GM03348 (cell line): ENCODE results near the gene SAG.

ENCODE experiments used
- DNase-seq: peaks from one replicate; pipeline ENCODE4 v3.0.0; 2012; ENCODE audit warnings: low spot score

Gene SAG

DNA sequence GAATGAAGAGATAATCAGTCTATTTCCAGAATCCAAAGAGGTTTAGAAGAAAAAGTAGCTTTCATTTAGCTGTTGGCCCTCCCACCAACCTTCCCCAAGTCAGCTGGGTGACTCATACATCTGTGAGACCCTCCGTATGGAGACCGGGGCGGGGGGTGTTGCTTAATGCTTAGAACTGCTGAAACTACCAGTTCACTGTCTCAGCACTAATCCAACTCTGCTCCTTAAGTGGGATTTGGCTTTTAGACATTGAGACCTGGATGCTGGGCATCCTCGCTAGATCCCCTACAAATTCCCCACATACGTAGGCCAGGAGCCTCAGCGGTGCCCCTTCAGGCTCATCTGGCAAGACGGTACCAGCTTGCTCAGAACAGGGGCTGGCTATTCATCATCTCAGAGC, at the start of gene SAG:
TSS of gene SAG (plus strand) at position 252 of the 400 bp plus-strand sequence. CDS start 1,374 bp downstream, outside the sequence.
- DNase-seq = no peak

DNA sequence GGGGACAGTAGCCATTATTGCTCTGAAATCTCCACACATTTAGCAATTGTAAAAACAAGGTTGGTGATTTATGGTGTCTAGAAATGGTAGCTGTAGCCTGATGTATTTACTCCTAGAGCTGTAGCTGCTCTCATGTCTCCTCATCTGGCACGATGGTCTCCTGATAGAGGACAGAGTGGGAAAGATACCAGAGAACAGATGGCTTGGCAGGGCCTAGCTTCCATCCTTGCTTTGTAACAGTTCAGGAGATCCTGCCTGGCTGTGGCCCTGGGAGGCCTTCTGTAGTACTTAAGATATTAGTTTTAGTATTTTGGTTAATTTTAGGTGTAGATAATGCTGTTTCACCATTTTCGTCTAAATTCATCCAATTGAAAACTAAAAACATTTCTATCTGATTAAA, 49.4 kb upstream of the SAG start:
- no peak for DNase-seq

DNA sequence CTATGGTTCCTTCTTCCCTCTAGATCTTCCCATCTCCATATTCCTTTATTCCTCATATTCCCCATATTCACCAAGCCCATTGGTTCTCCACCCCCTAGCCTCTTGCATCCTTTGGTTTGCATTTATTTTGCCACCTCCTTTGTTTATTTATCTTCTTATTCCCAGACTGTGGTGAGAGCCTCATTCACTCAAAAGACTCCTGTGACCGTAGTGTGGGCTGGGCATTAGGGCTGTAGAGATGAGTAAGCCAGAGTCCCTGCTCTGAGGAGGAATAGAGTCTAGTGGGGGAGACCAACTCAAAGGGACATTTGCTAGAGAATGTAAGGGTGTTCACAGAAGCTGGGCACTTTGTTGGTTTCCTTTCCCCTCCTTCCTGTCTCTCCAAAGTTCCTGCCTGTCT, 47.9 kb upstream of the SAG start:
- DNase-seq = no peak

DNA sequence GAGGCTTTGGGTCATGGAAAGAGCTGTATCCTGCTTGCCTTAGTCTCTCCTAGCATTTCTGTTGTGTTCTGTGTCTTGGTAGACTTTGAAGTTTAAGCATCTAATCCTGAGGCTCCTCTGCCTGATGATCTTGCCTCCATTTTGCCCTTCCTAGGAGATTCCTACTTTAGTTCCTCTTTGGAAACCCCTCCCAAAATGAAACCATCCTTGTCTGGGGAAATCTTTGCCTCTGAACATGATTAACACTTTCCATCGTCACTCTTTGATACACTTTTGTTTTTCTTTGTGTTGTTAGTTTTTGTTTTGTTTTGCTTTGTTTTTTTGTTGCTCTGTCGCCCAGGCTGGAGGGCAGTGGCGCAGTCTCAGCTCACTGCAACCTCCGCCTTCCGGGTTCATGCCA, 47.0 kb upstream of the SAG start:
- no peak for DNase-seq

DNA sequence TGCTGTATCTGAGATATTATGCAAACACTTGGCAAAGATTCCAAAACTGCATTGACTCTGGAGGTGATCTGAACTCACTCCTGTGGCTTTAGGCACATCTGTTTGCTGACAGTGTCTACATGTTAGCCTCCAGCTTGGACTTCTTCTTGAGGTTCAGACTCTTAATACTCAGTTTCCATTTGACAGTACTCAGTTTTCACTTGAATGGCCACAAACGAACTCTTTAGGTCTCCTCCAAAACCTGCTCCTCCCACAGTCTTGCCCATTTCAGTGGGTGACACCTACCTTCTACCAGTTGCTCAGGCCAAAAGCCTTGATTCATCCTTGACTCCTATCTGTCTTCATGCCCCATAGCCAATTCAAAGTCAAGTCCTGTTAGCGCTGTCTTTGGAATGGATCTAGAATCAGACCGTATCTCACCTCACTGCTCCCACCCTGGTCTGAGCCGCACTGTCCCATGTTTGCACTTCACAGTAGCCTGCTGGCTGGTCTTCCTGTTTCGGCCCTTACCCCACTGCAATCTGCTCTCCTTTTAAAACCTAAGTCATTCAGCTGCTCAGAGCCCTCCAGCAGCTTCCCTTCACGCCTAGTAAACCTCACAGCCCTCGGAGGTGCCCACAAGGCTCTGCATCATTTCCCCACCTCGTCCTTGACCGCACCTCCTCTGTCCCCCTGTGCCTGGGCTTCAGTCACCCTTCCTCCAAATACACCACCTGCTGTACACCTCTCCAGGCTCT, 45.6 kb upstream of the SAG start:
- no peak for DNase-seq

DNA sequence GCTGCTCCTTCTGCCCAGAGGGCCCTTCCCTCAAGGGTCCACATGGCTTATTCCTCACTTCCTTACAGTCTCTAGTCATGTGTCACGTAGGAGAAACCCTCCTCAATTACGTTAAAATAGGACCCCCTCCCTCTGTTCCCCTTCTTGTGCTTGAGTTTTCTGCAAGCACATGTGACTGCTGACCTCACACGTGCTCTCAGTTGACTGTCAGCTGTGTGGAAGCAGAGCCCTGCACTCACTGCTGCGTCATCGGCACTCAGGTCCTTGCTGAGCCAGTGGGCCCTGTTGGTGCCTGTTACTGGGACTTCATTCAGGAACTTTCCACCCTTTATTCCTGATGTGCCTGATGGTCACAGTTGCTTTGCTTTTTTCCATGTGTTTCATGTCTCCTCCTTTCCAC, 45.1 kb upstream of the SAG start:
- no peak for DNase-seq

DNA sequence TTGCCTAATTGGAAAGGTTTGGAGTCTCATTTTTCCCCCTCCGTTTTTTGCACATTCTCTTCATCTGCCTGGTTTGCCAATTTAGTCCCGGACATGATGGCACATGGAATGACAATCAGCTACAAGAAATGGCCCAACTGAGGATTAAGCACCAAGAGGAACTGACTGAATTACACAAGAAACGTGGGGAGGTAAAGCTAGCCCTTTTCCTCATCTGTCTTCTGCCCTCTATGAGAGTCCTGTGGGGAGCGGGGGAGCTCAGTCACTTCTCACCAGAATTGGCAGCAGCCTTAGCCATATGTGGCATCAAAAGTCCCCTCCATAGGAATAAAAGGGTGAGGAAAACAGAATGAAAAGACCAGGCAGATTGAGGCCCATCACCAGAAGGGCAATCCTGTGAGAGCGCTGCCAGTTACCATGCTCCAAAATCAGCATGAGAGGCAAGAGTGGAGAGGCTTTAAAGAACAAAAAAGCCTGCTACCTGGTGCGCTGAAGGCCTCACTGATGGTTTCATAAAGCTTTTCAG, 44.5 kb upstream of the SAG start:
- no peak for DNase-seq

DNA sequence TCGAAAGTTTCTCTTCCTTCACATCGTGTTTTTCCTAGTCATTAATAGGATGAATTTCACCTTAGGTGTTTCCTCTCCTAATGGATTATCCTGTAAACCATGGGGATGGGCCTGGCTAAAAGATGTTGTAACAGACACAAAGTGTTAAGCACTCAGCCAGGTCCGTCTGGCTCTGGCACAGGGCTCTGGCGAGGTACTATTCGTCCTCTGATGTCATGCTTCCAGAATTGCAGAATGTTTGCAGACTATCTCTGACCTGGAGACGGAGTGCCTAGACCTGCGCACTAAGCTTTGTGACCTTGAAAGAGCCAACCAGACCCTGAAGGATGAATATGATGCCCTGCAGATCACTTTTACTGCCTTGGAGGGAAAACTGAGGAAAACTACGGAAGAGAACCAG, 42.9 kb upstream of the SAG start:
- DNase-seq = no peak

DNA sequence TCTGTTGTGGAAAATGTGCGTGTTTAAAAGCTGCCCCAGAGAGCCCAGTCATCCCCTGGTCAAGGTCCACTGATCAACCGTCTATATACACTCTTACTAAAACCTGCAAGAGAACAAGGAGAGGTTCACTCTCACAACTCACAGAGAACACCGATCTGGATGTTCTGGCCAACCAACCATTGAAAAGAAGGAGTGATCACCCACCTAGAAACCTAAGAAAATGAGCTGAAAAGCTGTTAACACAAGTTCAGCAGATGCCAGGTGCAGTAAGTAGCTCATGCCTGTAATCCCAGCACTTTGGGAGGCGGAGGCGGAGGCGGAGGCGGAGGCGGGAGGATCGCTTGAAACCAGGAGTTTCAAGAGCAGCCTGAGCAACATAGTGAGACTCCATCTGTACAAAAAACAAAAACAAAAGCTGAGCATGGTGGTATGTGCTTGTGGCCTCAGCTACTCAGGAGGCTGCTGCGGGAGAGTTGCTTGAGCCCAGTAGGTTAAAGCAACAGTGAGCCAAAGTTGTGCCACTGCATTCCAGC, 41.7 kb upstream of the SAG start:
- no peak for DNase-seq

DNA sequence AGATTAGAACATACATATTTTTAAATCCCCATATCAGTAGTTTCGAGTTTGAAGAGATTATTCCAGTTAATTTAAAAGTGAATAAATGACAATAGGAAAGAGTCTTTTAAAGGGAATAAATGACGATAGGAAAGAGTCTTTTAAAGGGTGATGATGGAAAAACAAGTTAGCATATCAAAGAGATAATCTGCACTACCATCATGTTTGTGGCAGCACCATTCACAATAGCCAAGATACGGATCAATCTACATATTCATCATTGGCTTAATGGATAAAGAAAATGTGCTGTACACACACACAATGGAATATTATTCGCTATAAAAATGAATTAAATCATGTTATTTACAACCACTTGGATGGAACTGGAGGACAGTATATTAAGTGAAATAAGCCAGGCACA, 41.1 kb upstream of the SAG start:
- no peak for DNase-seq

DNA sequence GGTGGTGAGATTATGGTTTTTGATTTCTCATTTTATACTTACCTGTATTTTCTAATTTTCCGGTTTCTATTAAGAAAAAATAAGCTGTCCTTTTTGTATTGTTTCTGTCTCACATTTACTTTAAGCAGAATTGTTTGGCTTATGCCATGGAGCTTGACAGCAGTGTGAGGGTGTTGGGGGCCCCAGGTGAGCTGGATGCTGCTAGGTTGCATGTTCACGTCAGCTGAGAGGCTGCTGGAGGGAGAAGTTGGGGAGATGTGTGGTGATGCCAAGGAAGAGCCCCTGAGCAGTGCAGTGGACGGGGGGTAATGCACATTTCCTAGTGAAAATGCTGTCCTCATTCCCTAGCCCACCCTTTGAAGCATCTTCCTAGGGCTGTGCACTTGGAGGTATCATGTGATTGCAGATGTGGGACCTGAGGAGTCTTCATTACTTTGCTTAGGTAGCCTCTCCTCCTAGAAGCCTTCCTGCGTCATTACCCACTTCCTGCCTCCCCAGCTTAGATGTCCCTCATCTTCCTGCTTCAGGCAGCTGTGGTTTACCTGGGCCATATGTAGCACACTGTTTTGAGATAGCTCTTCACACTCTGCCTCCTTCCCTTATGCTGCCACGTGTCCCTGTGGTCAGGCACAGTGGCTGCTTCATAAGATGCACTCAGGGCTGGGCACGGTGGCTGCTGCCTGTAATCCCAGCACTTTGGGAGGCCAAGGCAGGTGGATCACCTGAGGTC, 39.9 kb upstream of the SAG start:
- no peak for DNase-seq

DNA sequence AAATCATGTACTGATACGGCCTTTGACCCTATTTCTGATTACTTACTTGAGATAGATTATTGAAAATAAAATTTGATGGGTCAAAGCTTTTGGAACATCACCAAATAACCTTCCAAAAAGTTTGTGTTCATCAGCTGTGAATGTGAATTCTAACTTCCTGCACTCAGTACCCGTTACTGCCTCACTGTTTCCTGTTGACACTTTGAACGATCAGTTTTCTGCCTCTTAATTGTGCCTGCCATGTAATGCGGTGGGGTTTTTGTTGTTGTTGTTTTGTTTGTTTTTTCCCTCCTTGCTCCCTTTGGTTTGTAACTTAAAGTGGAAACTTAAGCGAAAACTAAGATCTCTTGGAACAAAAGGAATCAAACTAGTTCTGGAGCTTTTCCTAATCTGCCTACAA, 37.2 kb upstream of the SAG start:
- DNase-seq = no peak

DNA sequence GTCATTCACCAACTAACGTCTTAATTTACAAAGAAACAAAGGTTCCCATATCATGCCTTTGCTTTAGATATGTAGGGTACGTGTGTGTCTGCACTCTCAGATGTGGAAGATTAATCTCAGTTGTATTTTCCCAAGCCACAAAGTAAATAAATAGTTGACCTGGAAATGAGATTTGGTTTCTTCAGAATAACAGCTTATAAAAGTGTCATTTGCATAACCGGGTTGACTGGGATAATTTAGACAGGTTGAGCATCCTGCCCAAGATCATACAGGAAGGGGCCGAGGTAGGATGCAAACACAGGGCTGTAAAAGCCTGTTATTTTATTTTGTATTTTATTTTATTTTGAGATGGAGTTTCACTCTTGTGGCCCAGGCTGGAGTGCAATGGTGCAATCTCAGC, 36.7 kb upstream of the SAG start:
- no peak for DNase-seq

DNA sequence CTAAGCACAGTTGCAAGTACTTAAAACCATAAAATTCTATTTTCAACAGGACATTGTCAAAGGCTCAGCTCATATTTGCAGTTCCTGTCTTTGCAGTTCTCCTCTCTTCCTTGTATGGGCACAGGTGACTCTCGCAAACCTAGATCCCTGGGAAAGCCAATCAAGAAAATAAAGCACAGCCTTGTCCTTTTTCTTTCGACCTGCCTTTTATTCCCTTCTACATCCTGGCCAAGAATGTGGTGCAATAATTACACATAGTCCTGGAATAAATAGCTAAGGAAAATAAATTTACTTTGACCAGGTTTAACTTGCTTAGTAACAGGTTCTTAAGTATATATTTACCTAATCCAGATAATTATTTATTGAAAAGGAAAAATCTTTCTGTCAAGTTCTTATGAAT, 35.9 kb upstream of the SAG start:
- DNase-seq = no peak

DNA sequence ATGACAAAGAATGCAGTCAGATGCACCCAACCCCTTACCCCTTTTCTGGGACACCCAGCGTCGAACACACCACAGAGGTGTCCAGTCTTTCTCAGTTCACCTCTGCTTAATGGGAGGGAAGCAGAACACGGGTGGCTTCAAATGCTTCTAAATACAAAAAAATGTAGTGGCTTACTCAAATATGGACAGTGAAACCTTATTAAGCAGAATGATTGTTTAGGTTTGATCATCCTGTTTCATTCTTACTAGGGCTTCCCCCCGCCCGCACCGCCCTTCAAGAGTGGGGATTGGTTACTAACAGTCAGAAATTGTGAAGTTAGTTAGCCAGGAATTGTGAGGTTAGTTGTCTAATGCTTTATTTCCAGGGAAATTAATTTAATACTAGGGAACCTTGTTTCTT, 34.5 kb upstream of the SAG start:
- no peak for DNase-seq

DNA sequence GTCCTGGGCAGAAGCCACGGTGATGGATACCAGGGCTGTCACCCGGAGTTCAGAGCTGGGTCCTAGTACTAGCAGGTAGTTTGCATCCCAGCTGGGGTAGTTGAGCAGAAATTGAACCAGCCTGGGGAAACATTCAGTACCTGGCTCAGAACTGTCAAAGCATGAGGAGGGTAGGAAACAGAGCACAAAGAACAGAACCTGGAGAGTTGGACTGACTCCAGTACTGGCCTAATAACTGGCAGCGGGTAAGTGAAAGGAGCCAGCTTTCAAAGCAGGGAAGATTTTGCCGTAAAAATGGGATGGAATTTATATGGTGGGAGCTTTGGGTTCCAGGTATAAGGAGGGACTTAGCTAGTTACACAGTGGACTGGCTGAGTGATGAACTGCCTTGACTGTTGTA, 32.4 kb upstream of the SAG start:
- DNase-seq = no peak

DNA sequence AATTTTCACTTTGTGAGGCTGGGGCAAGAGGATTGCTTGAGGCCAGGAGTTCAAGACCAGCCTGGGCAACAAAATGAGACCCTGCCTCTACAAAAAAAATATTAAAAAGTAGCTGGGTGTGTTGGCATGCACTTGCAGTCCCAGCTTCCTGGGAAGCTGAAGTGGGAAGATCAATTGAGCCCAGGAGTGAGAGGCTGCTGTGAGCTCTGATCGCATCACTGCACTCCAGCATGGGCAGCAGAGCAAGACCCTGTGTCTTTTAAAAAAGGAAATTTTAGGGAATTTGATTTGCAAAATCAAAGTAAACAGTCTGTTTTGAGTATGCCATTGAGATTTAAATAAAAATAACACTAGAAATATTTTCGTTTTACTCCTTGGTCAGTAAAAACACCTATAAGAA, 28.7 kb upstream of the SAG start:
- no peak for DNase-seq

DNA sequence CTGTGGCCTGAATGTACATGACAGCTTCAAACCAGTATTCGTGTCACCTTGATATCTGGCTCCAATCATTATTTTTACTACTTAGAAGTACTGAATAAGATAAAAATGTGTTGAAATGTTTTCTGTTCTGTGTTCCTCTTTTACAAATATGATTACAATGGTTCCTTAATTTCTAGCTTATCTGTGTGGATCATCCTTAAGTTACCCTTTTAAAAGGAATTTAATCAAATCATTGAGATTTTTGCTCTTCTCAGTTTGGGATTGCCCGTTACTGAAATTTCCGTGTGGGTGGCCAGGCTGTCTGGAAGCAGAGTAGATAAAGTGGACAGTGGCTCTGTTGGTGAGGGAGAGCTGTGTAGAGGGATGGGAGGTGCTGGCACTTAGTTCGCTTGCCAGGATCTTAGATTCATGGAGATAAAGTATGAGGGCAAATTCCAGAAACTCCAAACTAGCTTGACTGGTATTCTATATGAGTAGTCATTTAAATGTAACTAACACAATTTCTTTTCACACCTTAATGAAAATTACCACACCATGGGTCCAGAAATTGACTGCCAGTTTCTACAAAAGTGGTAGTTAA, 27.4 kb upstream of the SAG start:
- DNase-seq = no peak

DNA sequence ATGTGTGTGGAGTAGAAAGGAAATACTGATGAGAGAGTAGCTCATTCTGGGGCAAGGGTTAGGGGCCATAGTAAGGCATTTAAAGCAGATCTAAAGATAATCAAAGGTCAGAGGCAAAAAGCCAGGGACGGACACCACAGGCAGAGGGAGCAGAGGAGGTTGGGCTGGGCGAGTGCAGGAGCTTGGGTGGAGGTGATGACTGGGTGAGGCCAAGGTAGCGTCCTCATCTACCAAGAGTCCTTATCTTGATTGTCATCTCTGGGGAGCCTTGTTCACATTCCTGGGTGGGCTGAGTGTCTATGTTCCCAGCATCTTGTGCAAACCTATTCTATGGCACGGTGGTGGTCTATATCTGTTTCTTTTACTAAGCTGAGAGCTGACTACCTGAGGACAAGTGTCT, 26.1 kb upstream of the SAG start:
- DNase-seq = no peak

DNA sequence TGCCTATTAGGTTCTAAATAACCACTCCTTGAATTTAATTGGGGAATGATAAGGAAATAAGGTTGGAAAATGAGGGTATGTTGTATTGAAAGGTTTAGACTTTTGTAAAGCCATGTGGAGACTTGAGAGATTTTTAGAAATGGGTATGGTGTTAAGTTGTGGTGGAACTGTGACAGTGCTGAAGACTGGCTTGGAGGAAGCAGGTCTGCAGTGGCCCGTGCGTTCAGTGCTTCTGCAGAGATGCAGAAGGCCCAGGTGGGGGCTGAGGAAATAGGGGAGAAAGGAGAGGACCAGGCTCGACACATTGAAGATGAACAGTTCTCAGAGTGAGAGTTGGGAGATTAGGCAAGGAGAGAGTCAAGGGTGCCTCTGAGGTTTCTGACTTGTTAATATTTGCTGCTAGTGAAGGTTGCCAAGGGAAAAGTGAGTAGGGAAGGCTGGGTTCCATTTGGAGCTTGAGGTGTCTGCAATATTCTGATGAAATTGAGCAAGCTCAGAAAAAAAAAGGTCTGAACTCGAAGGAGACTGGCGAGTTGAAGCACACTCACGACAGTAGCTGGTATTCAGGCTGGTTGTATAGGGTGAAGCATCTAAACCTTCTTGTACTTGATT, 25.5 kb upstream of the SAG start:
- no peak for DNase-seq

DNA sequence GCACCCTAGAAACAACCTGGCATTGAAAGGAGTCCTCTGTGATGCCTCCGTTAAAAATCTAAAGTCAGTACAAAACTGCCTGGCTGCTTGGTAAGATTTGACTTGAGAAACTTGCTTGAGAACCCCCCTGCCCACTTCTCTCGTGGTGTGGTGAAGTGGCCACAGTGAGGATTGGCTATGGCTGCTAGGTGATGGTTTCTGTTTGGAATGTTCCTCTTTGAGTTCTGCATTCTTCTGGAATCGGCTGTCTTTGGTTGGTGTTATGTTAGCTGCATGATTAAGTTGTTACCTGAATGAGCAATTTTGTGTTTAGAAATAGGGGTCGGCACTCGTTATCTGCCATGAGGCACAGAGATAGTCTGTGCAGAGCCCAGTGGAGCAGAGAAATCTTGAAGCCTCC, 21.7 kb upstream of the SAG start:
- no peak for DNase-seq

DNA sequence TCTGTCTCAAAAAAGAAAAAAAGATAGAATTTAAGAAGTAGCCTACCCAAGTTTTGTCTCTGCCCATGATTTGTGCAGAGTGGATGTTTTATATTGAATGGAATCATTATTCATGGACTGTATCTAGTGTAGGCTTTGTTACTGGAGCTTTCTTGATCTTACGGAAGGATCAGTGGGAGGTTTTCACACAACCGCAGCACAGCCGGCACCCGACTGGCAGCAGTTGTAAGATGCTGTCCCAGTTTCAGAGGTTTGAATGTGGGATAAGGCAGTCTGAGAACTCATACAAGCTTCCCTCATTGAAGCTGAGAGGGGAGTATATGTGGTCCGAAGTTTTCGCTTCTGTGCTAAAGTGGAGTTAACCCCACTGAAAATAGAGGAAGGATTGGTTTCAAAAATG, 19.7 kb upstream of the SAG start:
- no peak for DNase-seq

DNA sequence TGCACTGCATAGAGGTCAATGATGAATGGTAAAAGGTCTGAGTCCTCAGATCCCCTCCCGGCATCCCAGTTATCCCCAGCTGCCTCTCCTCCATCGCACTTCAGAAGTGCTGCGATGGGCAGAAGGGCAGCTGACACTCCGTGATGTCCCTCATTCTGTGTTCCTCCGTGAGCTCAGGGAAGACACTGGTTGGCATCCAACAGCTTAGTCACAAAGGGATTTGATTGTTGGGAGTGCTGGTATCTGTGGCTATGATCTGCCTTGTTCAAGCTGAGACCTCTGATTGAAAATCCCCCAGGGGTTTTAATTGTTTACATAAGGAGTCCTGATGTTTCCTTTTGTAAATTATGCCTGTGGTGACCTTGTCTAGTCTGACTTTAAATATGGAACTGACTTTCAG, 19.0 kb upstream of the SAG start:
- no peak for DNase-seq
